Hippocampal formation (tissue), 2 donors: ENCODE data around the gene APBB2.

ENCODE experiments used
- DNase-seq, 2 donors: peaks; one replicate each; lab custom pipeline; 2025; lab: John Stamatoyannopoulos, UW

The APBB2 gene

GRCh38 chr4:41214136-41214824 lies at the start of gene APBB2:
APBB2 (minus strand) TSS chr4:41214542; CDS start chr4:41033254, 181,288 bp downstream.
- peak; percentile 96 for DNase-seq

DNA sequence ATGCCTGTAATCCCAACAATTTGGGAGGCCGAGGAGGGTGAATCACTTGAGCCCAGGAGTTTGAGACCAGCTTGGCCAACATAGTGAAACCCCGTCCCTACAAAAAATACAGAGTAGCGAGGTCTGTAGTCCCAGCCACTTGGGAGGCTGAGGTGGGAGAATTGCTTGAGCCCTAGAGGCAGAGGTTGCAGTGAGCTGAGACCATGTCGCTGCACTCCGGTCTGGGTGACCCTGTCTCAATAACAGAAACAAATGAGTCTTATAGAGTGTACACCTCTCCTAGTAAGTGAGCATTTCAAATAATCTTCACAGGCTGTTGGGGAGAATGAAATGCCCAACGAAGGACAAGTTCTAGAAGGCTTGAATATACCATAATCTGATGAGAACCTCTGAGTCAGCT lies 47.9 kb upstream of the APBB2 start:
- DNase-seq, result no peak

DNA sequence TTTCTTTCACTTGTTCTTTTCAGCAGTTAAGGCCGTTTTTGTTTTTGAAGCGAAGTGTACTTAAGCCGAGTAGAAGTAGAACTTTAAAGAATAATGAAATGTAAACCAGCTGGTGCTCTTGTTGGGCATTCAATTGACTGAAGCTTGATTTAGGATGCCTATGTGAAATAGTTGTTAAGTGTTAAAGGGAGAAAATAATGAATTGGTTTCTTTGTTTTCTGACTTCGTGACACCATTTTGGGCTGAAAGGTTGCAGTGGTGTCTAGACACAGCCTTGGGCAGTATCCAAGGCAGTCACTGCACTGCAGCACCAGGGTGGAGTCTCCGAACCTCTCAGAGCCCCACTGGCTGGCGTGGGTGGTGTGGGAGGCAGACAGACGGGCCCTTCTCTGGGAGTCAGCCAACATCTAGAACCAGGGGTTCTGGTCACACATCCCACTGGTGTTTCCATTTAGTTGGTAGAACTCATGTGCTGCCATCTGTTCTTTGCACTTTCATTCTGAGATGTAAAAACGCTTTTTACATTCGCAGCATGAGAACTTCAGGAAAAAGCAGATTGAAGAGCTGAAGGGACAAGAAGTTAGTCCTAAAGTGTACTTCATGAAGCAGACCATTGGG lies 45.9 kb upstream of the APBB2 start:
- peak in 1 of 2 donors; percentile 24 for DNase-seq

- peak; percentile 52 to 75 for DNase-seq
Measured at GRCh38 chr4:41258783-41259182, 44.4 kb upstream of the APBB2 start.

- DNase-seq, result no peak
Measured at GRCh38 chr4:41257906-41258305, 43.6 kb upstream of the APBB2 start.

DNA sequence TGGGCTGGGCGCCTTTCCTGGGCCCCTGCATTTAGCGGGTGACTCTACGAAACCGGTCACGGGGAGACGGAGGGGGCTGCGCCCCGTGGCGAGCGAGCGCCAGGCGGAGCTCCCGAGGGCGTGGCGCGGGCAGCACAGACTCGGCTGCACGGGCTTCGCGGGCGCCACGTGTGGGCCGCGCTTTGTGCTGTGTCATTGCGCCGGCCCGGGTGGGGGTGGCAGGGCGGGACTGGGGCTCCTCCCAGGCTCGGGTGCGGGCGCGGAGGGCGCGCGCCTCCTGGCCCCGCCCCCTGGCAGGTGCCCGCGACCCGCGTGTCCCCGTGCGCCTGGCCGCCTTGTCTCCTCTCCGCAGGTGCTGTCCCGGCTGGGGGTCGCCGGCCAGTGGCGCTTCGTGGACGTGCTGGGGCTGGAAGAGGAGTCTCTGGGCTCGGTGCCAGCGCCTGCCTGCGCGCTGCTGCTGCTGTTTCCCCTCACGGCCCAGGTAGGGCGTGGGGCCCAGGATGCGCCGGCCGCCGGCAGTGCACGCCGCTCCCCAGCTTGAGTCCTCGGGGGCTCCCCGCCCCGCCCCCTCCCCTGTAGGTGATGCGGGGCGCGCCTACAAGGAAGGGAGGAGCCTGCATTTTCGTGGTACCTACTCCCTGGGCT lies 43.0 kb upstream of the APBB2 start:
- peak; percentile 3 to 23 for DNase-seq

GRCh38 chr4:41256740-41257256 lies 42.5 kb upstream of the APBB2 start, which contains the start of gene UCHL1:
UCHL1 (plus strand) TSS chr4:41256928; CDS start chr4:41256977, 49 bp downstream.
- peak; percentile 55 to 57 for DNase-seq

- DNase-seq, result peak in 1 of 2 donors; percentile 23
Measured at GRCh38 chr4:41256131-41256739, 41.9 kb upstream of the APBB2 start.

DNA sequence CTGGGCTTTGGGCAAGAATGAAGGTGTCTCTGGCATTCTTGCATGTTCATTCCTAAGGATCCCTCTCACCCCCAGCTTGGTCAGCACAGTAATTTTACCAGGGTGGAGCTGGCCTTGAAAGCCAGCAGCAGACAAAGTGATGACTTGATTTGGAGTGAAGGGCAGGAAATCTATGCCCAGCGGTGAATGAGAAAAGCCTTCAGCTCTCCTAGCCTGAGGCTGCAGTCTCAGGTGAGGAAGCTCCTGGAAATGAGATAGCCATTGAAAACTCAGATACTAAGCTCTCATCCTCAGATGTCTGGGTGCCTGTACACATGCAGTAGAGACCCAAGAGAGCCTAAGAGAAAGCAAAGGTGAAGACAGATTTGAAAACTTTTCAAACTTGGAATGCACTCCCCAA lies 31.6 kb upstream of the APBB2 start:
- no peak for DNase-seq

DNA sequence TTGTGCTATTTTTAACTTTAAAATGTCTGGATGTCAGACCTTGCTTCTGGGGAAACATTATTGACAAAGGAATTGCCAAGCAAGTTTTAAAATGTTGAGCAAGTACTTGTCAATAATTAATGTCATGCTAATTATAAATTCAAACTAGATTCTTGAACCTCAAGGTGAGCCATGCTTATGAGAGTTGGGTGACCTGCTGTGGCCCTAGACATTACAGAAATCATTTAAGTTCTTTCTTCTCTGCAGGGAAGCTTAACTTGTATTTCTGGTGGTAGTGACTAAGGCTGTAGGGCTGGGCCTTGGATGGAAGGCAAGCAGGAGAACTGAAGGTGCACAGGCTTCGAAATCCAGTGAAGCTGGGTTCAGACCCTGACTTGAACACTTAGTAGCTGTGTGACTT lies 27.6 kb upstream of the APBB2 start:
- no peak for DNase-seq

- DNase-seq, result no peak
Measured at GRCh38 chr4:41236508-41236907, 22.2 kb upstream of the APBB2 start.

DNA sequence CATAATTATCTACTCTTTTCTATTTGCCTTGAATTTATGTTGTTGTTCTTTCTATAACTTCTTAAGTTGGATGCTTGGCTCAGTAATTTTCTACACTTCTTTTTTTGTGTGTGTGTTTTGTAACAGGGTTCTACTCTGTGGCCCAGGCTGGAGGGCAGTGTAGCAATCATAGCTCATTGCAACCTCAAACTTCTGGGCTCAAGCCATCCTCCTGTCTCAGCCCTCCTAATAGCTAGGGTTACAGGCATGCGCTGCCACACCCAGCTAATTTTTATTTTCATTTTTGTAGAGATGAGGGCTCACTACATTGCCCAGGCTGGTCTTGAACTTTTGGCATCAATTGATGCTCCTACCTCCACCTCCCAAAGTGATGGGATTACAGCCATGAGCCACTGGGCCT lies 21.7 kb upstream of the APBB2 start:
- DNase-seq, result no peak

- no peak for DNase-seq
Measured at GRCh38 chr4:41232856-41233255, 18.5 kb upstream of the APBB2 start.

DNA sequence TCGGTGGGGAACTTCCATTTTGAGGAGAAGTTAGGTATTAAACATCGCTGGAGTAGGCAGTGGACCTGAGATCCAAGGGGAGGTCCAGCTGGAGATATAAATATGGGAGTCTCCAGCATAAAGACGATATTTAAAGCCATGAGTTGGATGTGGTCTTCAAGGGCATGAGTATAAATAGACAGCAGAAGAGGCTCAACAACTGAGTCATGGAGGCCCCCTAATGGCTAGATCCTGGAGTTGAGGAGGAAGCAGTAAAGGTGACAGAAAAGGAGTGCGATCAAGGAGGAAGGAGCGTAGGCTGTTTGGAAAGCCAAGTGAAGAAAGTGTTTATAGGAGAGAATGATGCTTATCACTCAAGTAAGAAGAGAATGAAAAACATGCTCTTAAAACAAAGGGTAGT lies 18.1 kb upstream of the APBB2 start:
- DNase-seq, result no peak

- no peak for DNase-seq
Measured at GRCh38 chr4:41227902-41228301, 13.6 kb upstream of the APBB2 start.

- DNase-seq, result no peak
Measured at GRCh38 chr4:41221850-41222645, 7.7 kb upstream of the APBB2 start.

DNA sequence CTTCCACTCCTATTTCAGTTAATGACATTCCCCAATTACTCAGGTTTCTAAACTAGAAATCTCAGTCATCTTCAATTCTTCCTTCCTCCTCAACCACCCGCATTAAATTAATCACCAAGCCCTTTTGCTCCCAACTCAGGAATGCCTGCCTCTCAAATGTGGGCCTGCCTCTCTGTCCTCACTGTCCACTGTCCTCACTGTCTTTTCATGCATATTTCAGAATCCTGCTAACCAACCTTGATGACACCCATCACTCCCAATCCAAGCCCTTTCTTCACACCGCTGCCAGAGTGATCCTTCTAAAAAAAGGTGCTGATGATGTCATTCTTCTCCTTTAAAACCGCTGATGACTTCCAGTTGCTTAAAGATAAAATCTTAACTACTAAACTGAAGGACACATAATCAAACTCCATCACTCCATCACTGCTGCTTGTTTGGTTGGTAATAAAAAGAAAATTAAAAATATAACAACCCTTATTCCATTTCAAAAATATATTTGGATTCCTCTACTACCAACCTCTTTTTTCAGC lies 5.1 kb upstream of the APBB2 start:
- DNase-seq, result no peak

DNA sequence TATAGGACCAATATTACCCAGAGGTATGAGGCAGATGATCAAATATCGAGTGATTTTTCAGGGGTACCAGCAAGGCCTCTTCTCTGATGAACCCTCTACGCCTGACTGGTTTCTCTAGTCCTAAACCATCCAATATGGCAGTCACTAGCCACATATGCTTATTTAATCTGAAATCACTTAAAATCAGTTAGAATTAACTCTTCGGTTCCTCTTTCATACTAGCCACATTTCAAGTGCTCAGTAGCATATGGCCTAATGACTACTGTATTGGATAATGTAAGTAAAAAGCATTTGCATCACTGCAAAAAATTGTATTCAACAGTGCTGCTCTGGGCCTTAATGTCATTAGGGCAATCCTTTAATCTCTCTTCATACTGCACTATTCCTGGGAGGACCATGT lies 4.4 kb upstream of the APBB2 start:
- DNase-seq, result no peak

GRCh38 chr4:41217374-41217773 lies 3.0 kb upstream of the APBB2 start:
- no peak for DNase-seq

DNA sequence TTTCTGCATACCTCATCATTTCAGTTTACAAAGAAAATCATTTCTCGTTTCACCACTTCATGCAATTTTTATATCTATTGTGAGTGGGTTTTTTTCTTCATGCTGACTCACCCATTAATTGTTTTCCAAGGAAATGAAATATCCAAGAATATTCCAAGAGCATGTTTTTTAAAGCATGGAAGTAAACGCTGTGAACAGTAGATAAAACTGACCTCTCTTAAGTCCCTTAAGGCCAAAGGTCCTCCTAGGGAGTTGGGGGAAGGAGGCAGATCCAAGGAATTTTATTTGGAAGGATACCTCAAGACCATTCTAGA lies 2.6 kb upstream of the APBB2 start:
- DNase-seq, result no peak

GRCh38 chr4:41216294-41217019 lies 2.1 kb upstream of the APBB2 start:
- peak in 1 of 2 donors; percentile 32 for DNase-seq
